NCI-H345 treated with DMSO at 0.1 percent for 48 hours (cell line): ENCODE results near the gene TMEM200A.
"Not testable (repeated sequence)": the region's sequence is repeated elsewhere in the genome, so short reads cannot be mapped to it uniquely, and the experiment has no call there.

Experiments used
- DNase-seq: peaks from one replicate; lab custom pipeline; 2025; ENCODE audit not compliant: unreplicated experiment; lab: John Stamatoyannopoulos, UW

Gene TMEM200A

GRCh38 chr6:130365166-130366106 is at the start of gene TMEM200A:
Gene TMEM200A, plus strand, starts transcription at chr6:130366017. Its CDS starts 74,406 bp downstream, at chr6:130440423.
- peak; percentile 20 for DNase-seq

- DNase-seq, result no peak
Observed at GRCh38 chr6:130320908-130321307, 44.9 kb upstream of the TMEM200A start.

GRCh38 chr6:130322673-130323268 is 43.0 kb upstream of the TMEM200A start:
- peak; percentile 59 for DNase-seq

GRCh38 chr6:130324657-130325056 is 41.2 kb upstream of the TMEM200A start:
- DNase-seq, result no peak

GRCh38 chr6:130326496-130326895 is 39.3 kb upstream of the TMEM200A start:
- DNase-seq, result no peak

GRCh38 chr6:130337534-130337933 is 28.3 kb upstream of the TMEM200A start:
- no peak for DNase-seq

GRCh38 chr6:130346324-130346723 is 19.5 kb upstream of the TMEM200A start:
- DNase-seq, result not testable (repeated sequence)

- no peak for DNase-seq
Observed at GRCh38 chr6:130354322-130354721, 11.5 kb upstream of the TMEM200A start.

GRCh38 chr6:130355572-130355971 is 10.2 kb upstream of the TMEM200A start:
- DNase-seq, result no peak

GRCh38 chr6:130357436-130357835 is 8.4 kb upstream of the TMEM200A start:
- DNase-seq, result no peak

GRCh38 chr6:130359736-130360135 is 6.1 kb upstream of the TMEM200A start:
- no peak for DNase-seq

GRCh38 chr6:130362128-130362527 is 3.7 kb upstream of the TMEM200A start:
- DNase-seq, result no peak

- DNase-seq, result no peak
Observed at GRCh38 chr6:130364224-130364780, 1.5 kb upstream of the TMEM200A start.

- no peak for DNase-seq
Observed at GRCh38 chr6:130366107-130367005, 539 bp downstream of the TMEM200A start.

- no peak for DNase-seq
Observed at GRCh38 chr6:130367767-130368166, 1.9 kb downstream of the TMEM200A start.

- DNase-seq, result no peak
Observed at GRCh38 chr6:130368576-130368975, 2.8 kb downstream of the TMEM200A start.

- DNase-seq, result no peak
Observed at GRCh38 chr6:130369831-130370230, 4.0 kb downstream of the TMEM200A start.

- DNase-seq, result no peak
Observed at GRCh38 chr6:130371921-130372420, 6.2 kb downstream of the TMEM200A start.

GRCh38 chr6:130372786-130373185 is 7.0 kb downstream of the TMEM200A start:
- no peak for DNase-seq

GRCh38 chr6:130373992-130374391 is 8.2 kb downstream of the TMEM200A start:
- DNase-seq, result no peak

GRCh38 chr6:130376936-130377335 is 11.1 kb downstream of the TMEM200A start:
- DNase-seq, result no peak
